ENCODE results near the gene UBA52. TPM values are rescaled to one million over a fixed set of nuclear protein-coding genes. Genes with fewer than 3 reads are reported as not detected.

The UBA52 gene
- total and polyA plus RNA-seq, 4 experiments from 2014 or later, result 1,135 to 1,978 (median 1,827) TPM

- Histone ChIP-seq H3K27ac (ENCODE audit: low read depth, low read length) (no peak overlapping the region), H3K4me1 (ENCODE audit: insufficient read depth, low read length) (peaks cover 34% of the 10 kb centered on the region), H3K4me3 (ENCODE audit: low read length in 2 of 2) (no peak overlapping the region), H3K27me3 (ENCODE audit: insufficient read depth, low read length) (no peaks in the 10 kb centered on the region), H3K36me3 (ENCODE audit: insufficient read depth, low read length) (peaks cover 4% of the 10 kb centered on the region), H3K9me3 (ENCODE audit: control insufficient read depth in 1 of 2, low read length in 2 of 2) (no peaks in the 10 kb centered on the region)
- ChIA-PET POLR2A (ENCODE audit: partially characterized antibody) (interaction anchor here (0.6 to 6.3 kb wide), 8 partner anchors 10 to 307 kb away, joined by 3 to 122 read pairs (median 4); partner anchors contain the start of genes FKBP8, KXD1 and UBA52), CTCF (ENCODE audit: partially characterized antibody) (interaction anchor here (1.1 to 4.5 kb wide), 6 partner anchors 8 to 333 kb away, joined by 3 to 53 read pairs (median 5); partner anchors contain the start of genes COPE, DDX49, KXD1 and UBA52)
- Mint-ChIP-seq H3K9me3 (no peaks in the 10 kb centered on the region), H3K27ac (peak overlapping the region in 1 of 7 donors; percentile 57), H3K36me3 (peaks cover 0 to 3% of the 10 kb centered on the region in 2 donors), H3K27me3 (no peaks in the 10 kb centered on the region), H3K4me3 (peak overlapping the region in 2 of 8 donors; percentile 25 to 33), H3K4me1 (peaks cover 18 to 43% (median 32%) of the 10 kb centered on the region in 4 donors)
- no peak for DNase-seq
- intact Hi-C loops (cut with micrococcal nuclease), result loop anchor here (5.0 kb wide), 1 partner anchor 109 kb away; no protein-coding TSS in a partner anchor
These were observed 14.6 kb downstream of the UBA52 start for GRCh38 chr19:18586306-18586705.

GRCh38 chr19:18587561-18587960 lies 15.9 kb downstream of the UBA52 start:
- intact Hi-C loops (cut with micrococcal nuclease), result loop anchor here (5.0 kb wide), 1 partner anchor 110 kb away; no protein-coding TSS in a partner anchor
- H3K4me3 Mint-ChIP-seq, result peak overlapping the region in 6 of 8 donors; percentile 5 to 93 (median 42)

GRCh38 chr19:18587962-18588610 lies 16.4 kb downstream of the UBA52 start:
- POLR2A ChIA-PET (ENCODE audit: partially characterized antibody), result interaction anchor here (0.8 to 6.3 kb wide), 32 partner anchors 10 to 841 kb away, joined by 3 to 122 read pairs (median 6); partner anchors contain the start of genes COPE, CRLF1, DDX49 and ELL
- H3K27ac ChIP-seq (ENCODE audit: low read depth, low read length), result peak overlapping the region; percentile 67
- Mint-ChIP-seq H3K36me3 (peaks cover 0 to 5% of the 10 kb centered on the region in 2 donors), H3K27ac (peak overlapping the region; percentile 80 to 96 (median 92)), H3K27me3 (no peaks in the 10 kb centered on the region), H3K4me1 (peaks cover 18 to 43% (median 32%) of the 10 kb centered on the region in 4 donors), H3K9me3 (no peaks in the 10 kb centered on the region), H3K4me3 (peak overlapping the region; percentile 82 to 93 (median 88))
- CTCF ChIA-PET (ENCODE audit: partially characterized antibody), result interaction anchor here (0.9 to 4.9 kb wide), 22 partner anchors 14 to 319 kb away, joined by 3 to 58 read pairs (median 7); partner anchors contain the start of genes ELL, FKBP8, KXD1 and UBA52
- H3K4me3 ChIP-seq (ENCODE audit: low read length in 2 of 2), result peak overlapping the region; percentile 47 to 79
- H3K4me1 ChIP-seq (ENCODE audit: insufficient read depth, low read length), result peaks cover 34% of the 10 kb centered on the region
- DNase-seq, result no peak
- H3K27me3 ChIP-seq (ENCODE audit: insufficient read depth, low read length), result no peaks in the 10 kb centered on the region
- H3K36me3 ChIP-seq (ENCODE audit: insufficient read depth, low read length), result peaks cover 4% of the 10 kb centered on the region
- intact Hi-C loops (cut with micrococcal nuclease), result loop anchor here (1.0 to 5.0 kb wide), 2 partner anchors 17 to 111 kb away; partner anchors contain the start of gene UBA52
- H3K9me3 ChIP-seq (ENCODE audit: control insufficient read depth in 1 of 2, low read length in 2 of 2), result no peaks in the 10 kb centered on the region

More at GRCh38 chr19:18587561-18587960, 15.9 kb downstream of the UBA52 start:
- Histone ChIP-seq H3K27ac (ENCODE audit: low read depth, low read length) (peak overlapping the region; percentile 67), H3K4me1 (ENCODE audit: insufficient read depth, low read length) (peaks cover 34% of the 10 kb centered on the region), H3K9me3 (ENCODE audit: control insufficient read depth in 1 of 2, low read length in 2 of 2) (no peaks in the 10 kb centered on the region), H3K36me3 (ENCODE audit: insufficient read depth, low read length) (peaks cover 4% of the 10 kb centered on the region), H3K4me3 (ENCODE audit: low read length in 2 of 2) (no peak overlapping the region), H3K27me3 (ENCODE audit: insufficient read depth, low read length) (no peaks in the 10 kb centered on the region)
- DNase-seq, result no peak
- Mint-ChIP-seq H3K4me1 (peaks cover 18 to 43% (median 32%) of the 10 kb centered on the region in 4 donors), H3K27me3 (no peaks in the 10 kb centered on the region), H3K36me3 (peaks cover 0 to 5% of the 10 kb centered on the region in 2 donors), H3K9me3 (no peaks in the 10 kb centered on the region), H3K27ac (peak overlapping the region in 6 of 7 donors; percentile 43 to 93 (median 84))
- POLR2A ChIA-PET (ENCODE audit: partially characterized antibody), result interaction anchor here (0.8 to 6.3 kb wide), 15 partner anchors 9 to 504 kb away, joined by 3 to 122 read pairs (median 6); partner anchors contain the start of genes COPE, CRLF1, DDX49 and ELL
- CTCF ChIA-PET (ENCODE audit: partially characterized antibody), result interaction anchor here (0.7 to 4.9 kb wide), 16 partner anchors 15 to 318 kb away, joined by 3 to 58 read pairs (median 8); partner anchors contain the start of genes ELL, FKBP8, KXD1 and UBA52

- H3K27ac Mint-ChIP-seq, result peak within 1 kb of the TSS; percentile 83 to 96 (median 92)
- Histone ChIP-seq H3K4me3 (ENCODE audit: low read length in 2 of 2) (peak within 1 kb of the TSS; percentile 47 to 79), H3K27me3 (ENCODE audit: insufficient read depth, low read length) (no peaks in the 10 kb centered on the region), H3K9me3 (ENCODE audit: control insufficient read depth in 1 of 2, low read length in 2 of 2) (no peaks in the 10 kb centered on the region), H3K36me3 (ENCODE audit: insufficient read depth, low read length) (peaks cover 4% of the 10 kb centered on the region), H3K4me1 (ENCODE audit: insufficient read depth, low read length) (peaks cover 36% of the 10 kb centered on the region), H3K27ac (ENCODE audit: low read depth, low read length) (peak within 1 kb of the TSS; percentile 67)
- H3K36me3 Mint-ChIP-seq, result peaks cover 0 to 6% of the 10 kb centered on the region in 2 donors
- no peaks in the 10 kb centered on the region for H3K9me3 Mint-ChIP-seq
- no peaks in the 10 kb centered on the region for H3K27me3 Mint-ChIP-seq
- peaks cover 21 to 48% (median 35%) of the 10 kb centered on the region in 4 donors for H3K4me1 Mint-ChIP-seq
- intact Hi-C loops (cut with micrococcal nuclease), result loop anchor here (1.0 to 5.0 kb wide), 6 partner anchors 17 to 331 kb away; partner anchors contain the start of genes COPE, DDX49 and UBA52
- DNase-seq, result peak; percentile 86 to 95 (median 87)
- ChIA-PET CTCF (ENCODE audit: partially characterized antibody) (interaction anchor here (0.9 to 4.9 kb wide), 35 partner anchors 8 to 270 kb away, joined by 3 to 58 read pairs (median 5); partner anchors contain the start of genes ELL, FKBP8, KXD1 and TMEM59L), POLR2A (ENCODE audit: partially characterized antibody) (interaction anchor here (0.7 to 6.3 kb wide), 39 partner anchors 10 to 841 kb away, joined by 3 to 122 read pairs (median 5); partner anchors contain the start of genes COPE, DDX49, ELL and FKBP8)
- H3K4me3 Mint-ChIP-seq, result peak within 1 kb of the TSS; percentile 82 to 93 (median 89)
These were observed 17.1 kb downstream of the UBA52 start, which contains the start of gene REX1BD for GRCh38 chr19:18588611-18589379. Gene REX1BD, plus strand, starts transcription at chr19:18588798. Its CDS starts 4 bp downstream, at chr19:18588802.

- no peaks in the 10 kb centered on the region for H3K9me3 ChIP-seq (ENCODE audit: control insufficient read depth in 1 of 2, low read length in 2 of 2)
- ChIA-PET POLR2A (ENCODE audit: partially characterized antibody) (interaction anchor here (0.6 to 6.3 kb wide), 33 partner anchors 13 to 842 kb away, joined by 3 to 122 read pairs (median 6); partner anchors contain the start of genes COPE, DDX49, ELL and FKBP8), CTCF (ENCODE audit: partially characterized antibody) (interaction anchor here (0.9 to 4.9 kb wide), 32 partner anchors 9 to 269 kb away, joined by 3 to 58 read pairs (median 5); partner anchors contain the start of genes ELL, FKBP8, KXD1 and TMEM59L)
- H3K4me3 Mint-ChIP-seq, result peak overlapping the region; percentile 82 to 93 (median 89)
- intact Hi-C loops (cut with micrococcal nuclease), result loop anchor here (1.0 to 5.0 kb wide), 5 partner anchors 45 to 330 kb away; partner anchors contain the start of genes COPE and DDX49
- peaks cover 39% of the 10 kb centered on the region for H3K4me1 ChIP-seq (ENCODE audit: insufficient read depth, low read length)
- H3K36me3 ChIP-seq (ENCODE audit: insufficient read depth, low read length), result peaks cover 4% of the 10 kb centered on the region
- H3K36me3 Mint-ChIP-seq, result peaks cover 0 to 6% of the 10 kb centered on the region in 2 donors
- H3K27ac Mint-ChIP-seq, result peak overlapping the region; percentile 83 to 96 (median 92)
- peak in 4 of 5 donors; percentile 44 to 80 (median 76) for DNase-seq
- peak overlapping the region; percentile 47 to 79 for H3K4me3 ChIP-seq (ENCODE audit: low read length in 2 of 2)
- no peaks in the 10 kb centered on the region for H3K27me3 Mint-ChIP-seq
- peak overlapping the region; percentile 67 for H3K27ac ChIP-seq (ENCODE audit: low read depth, low read length)
- no peaks in the 10 kb centered on the region for H3K27me3 ChIP-seq (ENCODE audit: insufficient read depth, low read length)
- no peaks in the 10 kb centered on the region for H3K9me3 Mint-ChIP-seq
- H3K4me1 Mint-ChIP-seq, result peaks cover 22 to 50% (median 37%) of the 10 kb centered on the region in 4 donors
These were observed 18.0 kb downstream of the UBA52 start for GRCh38 chr19:18589380-18590272.
